Mesenchymal stem cell (in vitro differentiated cells and primary cell): ENCODE measurements around the gene DMGDH.

Experiments
- DNase-seq: peaks from one replicate; pipeline ENCODE4 v3.0.0-alpha.2; 2013
- H2AFZ ChIP-seq: one replicate; pipeline ENCODE4 v1.6.1; 2013; ENCODE audit warnings: low read depth, mild to moderate bottlenecking, control low read depth, inconsistent platforms, low read length, moderate library complexity
- H2AK5ac ChIP-seq: 2 replicates; pipeline ENCODE4 v1.6.1; 2013; ENCODE audit warnings: low read length, moderate library complexity, mild to moderate bottlenecking, inconsistent platforms; ENCODE audit not compliant: severe bottlenecking
- H2BK120ac ChIP-seq: one replicate; pipeline ENCODE4 v1.6.1; 2013; ENCODE audit warnings: low read depth, mild to moderate bottlenecking, inconsistent platforms, low read length, moderate library complexity
- H2BK12ac ChIP-seq, 2 experiments: one replicate each; pipeline ENCODE4 v1.6.1; 2013; ENCODE audit warnings: inconsistent platforms in 2 of 2, low read length in 2 of 2, mild to moderate bottlenecking in 2 of 2, moderate library complexity in 2 of 2, control low read depth in 1 of 2
- H2BK15ac ChIP-seq: one replicate; pipeline ENCODE4 v1.6.1; 2013; ENCODE audit warnings: mild to moderate bottlenecking, low read depth, inconsistent platforms; ENCODE audit not compliant: poor library complexity, severe bottlenecking
- H2BK5ac ChIP-seq: 2 replicates; pipeline ENCODE4 v1.6.1; 2013; ENCODE audit warnings: low read depth, mild to moderate bottlenecking, low read length, control low read depth, inconsistent platforms; ENCODE audit not compliant: poor library complexity, severe bottlenecking
- H3K14ac ChIP-seq, 2 experiments: one replicate each; pipeline ENCODE4 v1.6.1; 2013; ENCODE audit warnings: inconsistent platforms in 2 of 2, low read length in 2 of 2, control low read depth in 1 of 2, mild to moderate bottlenecking in 1 of 2, moderate library complexity in 1 of 2
- H3K18ac ChIP-seq, 2 experiments: one replicate each; pipeline ENCODE4 v1.6.1; 2013; ENCODE audit warnings: inconsistent platforms in 2 of 2, low read length in 2 of 2, control low read depth in 1 of 2, low read depth in 1 of 2, mild to moderate bottlenecking in 1 of 2
- H3K23ac ChIP-seq, 2 experiments: one replicate each; pipeline ENCODE4 v1.6.1; 2013; ENCODE audit warnings: inconsistent platforms in 2 of 2, low read length in 2 of 2, mild to moderate bottlenecking in 2 of 2, moderate library complexity in 2 of 2, control low read depth in 1 of 2
- H3K27ac ChIP-seq: 2 replicates; pipeline ENCODE4 v1.5.1; 2013; ENCODE audit warnings: mild to moderate bottlenecking, moderate library complexity, low read length, control low read depth, inconsistent platforms; ENCODE audit not compliant: poor library complexity, severe bottlenecking
- H3K27me3 ChIP-seq, 2 experiments: 2 replicates each; pipeline versions ENCODE4 v1.6.1 to v1.7.0; 2013; ENCODE audit warnings: low read length in 2 of 2, mild to moderate bottlenecking in 2 of 2, moderate library complexity in 2 of 2, control low read depth in 1 of 2, inconsistent platforms in 1 of 2; ENCODE audit not compliant: control insufficient read depth in 1 of 2, insufficient read depth in 1 of 2
- H3K36me3 ChIP-seq, 2 experiments: 2 replicates each; pipeline versions ENCODE4 v1.6.1 to v1.7.0; 2013; ENCODE audit warnings: low read length in 2 of 2, control low read depth in 1 of 2, inconsistent platforms in 1 of 2, low read depth in 1 of 2, mild to moderate bottlenecking in 1 of 2; ENCODE audit not compliant: insufficient read depth in 2 of 2, control insufficient read depth in 1 of 2
- H3K4ac ChIP-seq, 2 experiments: one replicate each; pipeline ENCODE4 v1.6.1; 2013; ENCODE audit warnings: inconsistent platforms in 2 of 2, low read length in 2 of 2, mild to moderate bottlenecking in 2 of 2, moderate library complexity in 2 of 2, control low read depth in 1 of 2, low read depth in 1 of 2
- H3K4me1 ChIP-seq: 2 replicates; pipeline ENCODE4 v1.6.1; 2013; ENCODE audit warnings: low read depth, low read length, control low read depth; ENCODE audit not compliant: control insufficient read depth, insufficient read depth
- H3K4me2 ChIP-seq: 2 replicates; pipeline ENCODE4 v1.6.1; 2013; ENCODE audit warnings: low read length, mild to moderate bottlenecking, inconsistent platforms; ENCODE audit not compliant: poor library complexity, severe bottlenecking
- H3K4me3 ChIP-seq, 2 experiments: 2 replicates each; pipeline versions ENCODE4 v1.5.1 to v1.7.0; 2013; ENCODE audit warnings: low read length in 2 of 2, mild to moderate bottlenecking in 2 of 2, control low read depth in 1 of 2, low read depth in 1 of 2; ENCODE audit not compliant: insufficient read depth in 1 of 2
- H3K79me1 ChIP-seq: replicated peaks from 2 replicates; pipeline ENCODE4 v1.6.1; 2013; ENCODE audit warnings: mild to moderate bottlenecking, control low read depth, low read length, inconsistent platforms; ENCODE audit not compliant: poor library complexity, severe bottlenecking
- H3K9ac ChIP-seq: 2 replicates; pipeline ENCODE4 v1.7.0; 2013; ENCODE audit warnings: mild to moderate bottlenecking, low read length, moderate library complexity
- H3K9me3 ChIP-seq: 2 replicates; pipeline ENCODE4 v1.7.0; 2013; ENCODE audit warnings: mild to moderate bottlenecking, low read length; ENCODE audit not compliant: control insufficient read depth
- H4K8ac ChIP-seq: one replicate; pipeline ENCODE4 v1.6.1; 2013; ENCODE audit warnings: inconsistent platforms, mild to moderate bottlenecking, low read length, moderate library complexity
- H4K91ac ChIP-seq: one replicate; pipeline ENCODE4 v1.6.1; 2013; ENCODE audit warnings: mild to moderate bottlenecking, low read length, inconsistent platforms
- WGBS: methylation state at CpG from one replicate; pipeline ENCODE4 v1.1.7; 2013; ENCODE audit warnings: mixed read lengths; 5-methylcytosine and 5-hydroxymethylcytosine counted together

Gene DMGDH

GRCh38 chr5:78995521-78996007, 73.9 kb downstream of the DMGDH start:
- Histone ChIP-seq H3K27ac (no peak overlapping the region), H3K4me3 (no peak overlapping the region), H3K4me2 (no peak overlapping the region), H2BK12ac (no peak overlapping the region), H3K36me3 (no peaks in the 10 kb centered on the region), H3K14ac (no peak overlapping the region), H4K8ac (no peak overlapping the region), H3K27me3 (no peaks in the 10 kb centered on the region), H2AFZ (no peak overlapping the region), H3K4me1 (no peaks in the 10 kb centered on the region), H3K18ac (no peak overlapping the region), H2BK15ac (no peak overlapping the region), H3K23ac (no peak overlapping the region), H3K9me3 (no peaks in the 10 kb centered on the region), H4K91ac (no peak overlapping the region), H3K79me1 (no peaks in the 10 kb centered on the region), H2AK5ac (no peak overlapping the region), H2BK120ac (no peak overlapping the region), H3K9ac (no peak overlapping the region), H2BK5ac (no peak overlapping the region), H3K4ac (no peak overlapping the region)
- WGBS = 64% methylated on average over 2 of the region's 2 CpGs
- DNase-seq = no peak

DNA sequence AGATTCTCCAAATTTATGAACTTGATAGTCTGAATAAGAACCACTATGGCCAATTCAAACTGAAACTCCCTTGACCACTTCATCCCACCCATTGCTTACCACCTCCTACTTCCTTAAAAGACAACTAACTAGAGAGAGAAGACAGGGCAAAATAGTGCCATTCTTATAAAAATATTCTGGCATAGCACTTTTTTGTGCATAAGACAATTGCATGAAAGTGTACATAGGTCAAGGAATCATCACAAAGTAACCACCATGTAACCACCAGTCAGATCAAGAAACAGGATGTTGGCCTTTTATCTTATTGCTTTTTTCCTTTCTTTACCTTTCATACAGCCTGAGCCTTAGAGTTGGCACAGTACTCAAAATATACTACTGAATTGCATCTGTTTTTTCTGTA, 76.3 kb downstream of the DMGDH start:
- Histone ChIP-seq H2BK15ac (no peak overlapping the region), H3K4ac (no peak overlapping the region)

GRCh38 chr5:78992146-78992545, 77.3 kb downstream of the DMGDH start:
- no peak overlapping the region for H4K91ac ChIP-seq
- H3K9me3 ChIP-seq = no peaks in the 10 kb centered on the region
- DNase-seq = no peak
- H3K23ac ChIP-seq = no peak overlapping the region
- H2AFZ ChIP-seq = no peak overlapping the region
- no peak overlapping the region for H2BK15ac ChIP-seq
- H3K27me3 ChIP-seq = no peaks in the 10 kb centered on the region
- no peak overlapping the region for H3K9ac ChIP-seq
- no peak overlapping the region for H3K4me2 ChIP-seq
- no peaks in the 10 kb centered on the region for H3K4me1 ChIP-seq
- no peak overlapping the region for H2AK5ac ChIP-seq
- H3K18ac ChIP-seq = no peak overlapping the region
- no peaks in the 10 kb centered on the region for H3K36me3 ChIP-seq
- H3K4ac ChIP-seq = no peak overlapping the region
- H3K14ac ChIP-seq = no peak overlapping the region
- H3K27ac ChIP-seq = no peak overlapping the region
- H2BK5ac ChIP-seq = no peak overlapping the region
- no peak overlapping the region for H2BK120ac ChIP-seq
- H3K79me1 ChIP-seq = no peaks in the 10 kb centered on the region
- no peak overlapping the region for H3K4me3 ChIP-seq
- H4K8ac ChIP-seq = no peak overlapping the region
- 92% methylated on average over 1 of the region's 2 CpGs for WGBS
- no peak overlapping the region for H2BK12ac ChIP-seq

More for the DNA sequence above, 76.3 kb downstream of the DMGDH start:
- Histone ChIP-seq H2AFZ (no peak overlapping the region), H4K8ac (no peak overlapping the region), H3K9me3 (no peaks in the 10 kb centered on the region), H2BK12ac (no peak overlapping the region), H3K4me3 (no peak overlapping the region), H3K4me2 (no peak overlapping the region), H3K18ac (no peak overlapping the region), H3K9ac (no peak overlapping the region), H2BK5ac (no peak overlapping the region), H3K4me1 (no peaks in the 10 kb centered on the region), H3K36me3 (no peaks in the 10 kb centered on the region), H3K27me3 (no peaks in the 10 kb centered on the region), H4K91ac (no peak overlapping the region), H2AK5ac (no peak overlapping the region), H3K14ac (no peak overlapping the region), H2BK120ac (no peak overlapping the region), H3K23ac (no peak overlapping the region), H3K79me1 (no peaks in the 10 kb centered on the region), H3K27ac (no peak overlapping the region)
- no peak for DNase-seq

DNA sequence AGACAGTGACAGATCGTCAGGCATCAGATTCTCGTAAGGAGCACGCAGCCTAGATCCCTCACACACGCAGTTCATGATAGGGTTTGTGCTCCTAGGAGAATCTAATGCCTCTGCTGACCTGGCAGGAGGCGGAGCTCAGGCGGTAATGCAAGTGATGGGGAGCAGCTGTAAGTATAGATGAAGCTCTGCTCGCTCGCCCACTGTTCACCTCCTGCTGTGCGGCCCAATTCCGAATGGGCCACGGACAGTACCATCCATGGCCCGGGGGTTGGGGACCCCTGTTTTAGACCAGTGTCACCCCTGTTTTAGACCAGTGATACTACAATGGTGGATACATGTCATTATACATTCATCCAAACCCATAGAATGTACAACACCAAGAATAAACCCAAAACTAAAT, 80.4 kb downstream of the DMGDH start:
- Histone ChIP-seq H3K18ac (no peak overlapping the region), H3K23ac (no peak overlapping the region), H3K14ac (no peak overlapping the region), H2AFZ (no peak overlapping the region), H3K9ac (no peak overlapping the region), H2BK15ac (no peak overlapping the region), H4K91ac (no peak overlapping the region), H3K36me3 (no peaks in the 10 kb centered on the region), H3K4me3 (no peak overlapping the region), H2AK5ac (no peak overlapping the region), H3K4ac (no peak overlapping the region), H2BK5ac (no peak overlapping the region), H3K27me3 (no peaks in the 10 kb centered on the region), H3K4me1 (peaks cover 2% of the 10 kb centered on the region), H2BK120ac (no peak overlapping the region), H3K4me2 (no peak overlapping the region), H3K27ac (no peak overlapping the region), H2BK12ac (no peak overlapping the region), H3K9me3 (no peaks in the 10 kb centered on the region), H3K79me1 (no peaks in the 10 kb centered on the region), H4K8ac (no peak overlapping the region)
- no peak for DNase-seq
- 92% methylated on average over 12 of the region's 12 CpGs for WGBS
